Esophagus muscularis mucosa (tissue), 4 donors: ENCODE measurements around the gene MAGI1. TPM values are rescaled to one million over a fixed set of nuclear protein-coding genes. Genes with fewer than 3 reads are reported as not detected.
A peak's percentile ranks its signal among the peaks of the same experiment; 100 is the strongest.

Experiments used
- DNase-seq: peaks from one replicate; pipeline ENCODE4 v3.0.0-alpha.2; 2017; ENCODE audit errors: extremely low spot score
- H3K27ac ChIP-seq, 4 donors: fragments of 200-600 bp; sonication (generic); replicated peaks in 1 of 4; 1 replicate in 3 of 4; 2 replicates in 1 of 4; pipeline ENCODE4 v1.5.1; 2016 to 2019; ENCODE audit warnings: mild to moderate bottlenecking in 1 of 4
- H3K27me3 ChIP-seq, 4 donors: fragments of 200-600 bp; sonication (generic); one replicate each; pipeline versions ENCODE4 v1.5.1 to v1.6.0; 2016 to 2019
- H3K36me3 ChIP-seq, 4 donors: fragments of 200-600 bp; sonication (generic); one replicate each; pipeline ENCODE4 v1.5.1; 2016 to 2019
- H3K4me1 ChIP-seq, 4 donors: fragments of 200-600 bp; sonication (generic); one replicate each; pipeline ENCODE4 v1.5.1; 2016 to 2019
- H3K4me3 ChIP-seq, 4 donors: fragments of 200-600 bp; sonication (generic); 1 replicate in 2 of 4; 2 replicates in 2 of 4; pipeline ENCODE4 v1.5.1; 2016 to 2019; ENCODE audit warnings: mild to moderate bottlenecking in 4 of 4, moderate library complexity in 1 of 4
- H3K9me3 ChIP-seq, 4 donors: fragments of 200-600 bp; sonication (generic); 1 replicate in 3 of 4; 2 replicates in 1 of 4; pipeline ENCODE4 v1.5.1; 2016 to 2019
- EP300 ChIP-seq: sonication (generic); formaldehyde crosslinking; IDR thresholded peaks from one replicate; pipeline ENCODE4 v1.6.1; 2017; ENCODE audit warnings: antibody characterized with exemption
- POLR2A ChIP-seq: fragments of 450-650 bp; IDR thresholded peaks from one replicate; pipeline ENCODE4 v1.6.1; 2017; ENCODE audit warnings: antibody characterized with exemption, moderate library complexity, mild to moderate bottlenecking, low read depth
- POLR2AphosphoS5 ChIP-seq, 2 donors: sonication (generic); formaldehyde crosslinking; IDR thresholded peaks; one replicate each; pipeline ENCODE4 v1.6.1; 2017; ENCODE audit warnings: antibody characterized with exemption in 2 of 2
- WGBS: methylation state at CpG from one replicate; pipeline ENCODE4 v1.1.5; 2018; 5-methylcytosine and 5-hydroxymethylcytosine counted together
- intact Hi-C: fragments of 100-400 bp; cut with DNase I; formaldehyde crosslinking; loops from one replicate; pipeline ENCODE4 v1.15.1; 2023
- total RNA-seq, 4 donors: library from RNA; depleted of rRNA; stranded (reverse); fragments of >200 nt; gene quantifications; one replicate each; pipeline versions ENCODE4 v1.1.0 to v1.2.1, GENCODE V29; 2016
- TF ChIP-seq, protein P1 (sequence below), 3 experiments: fragments of 200-600 bp in 2 of 3; fragments of 450-650 bp in 1 of 3; sonication (generic) in 2 of 3; IDR thresholded peaks; one replicate each; pipeline ENCODE4 v1.5.1; 2017 to 2019; ENCODE audit warnings: antibody characterized with exemption in 3 of 3, mild to moderate bottlenecking in 2 of 3, moderate library complexity in 1 of 3

Gene MAGI1
- total RNA-seq, 4 donors from 2014 or later = 17.1 to 35.1 (median 25.2) TPM

DNA sequence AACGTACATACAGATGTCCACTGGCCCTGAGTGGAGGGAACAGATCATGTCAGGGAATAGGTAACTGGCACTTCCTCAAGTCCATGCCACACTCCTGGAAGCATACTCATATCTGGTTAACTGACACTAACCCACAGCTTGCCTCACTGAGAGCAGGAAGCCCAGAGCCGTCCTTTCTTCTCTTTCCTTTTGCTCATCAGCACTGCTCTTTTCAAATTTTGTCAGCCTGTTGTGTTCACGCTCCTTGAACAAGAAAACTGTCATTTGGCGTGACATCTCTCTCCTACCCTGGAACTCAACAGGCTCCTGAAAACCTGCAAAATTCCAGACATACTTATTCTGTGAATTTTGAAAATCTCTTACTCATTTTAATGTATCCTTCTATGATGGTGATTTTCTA lies 360.2 kb downstream of the MAGI1 start:
- DNase-seq = peak; percentile 47
- Histone ChIP-seq H3K27ac (no peak overlapping the region), H3K9me3 (no peaks in the 10 kb centered on the region), H3K36me3 (no peaks in the 10 kb centered on the region), H3K27me3 (no peaks in the 10 kb centered on the region), H3K4me3 (no peak overlapping the region), H3K4me1 (no peaks in the 10 kb centered on the region)
- intact Hi-C loops = loop anchor here (10.0 kb wide), 1 partner anchor 244 kb away; no protein-coding TSS in a partner anchor
- TF ChIP-seq POLR2A = no peak
- TF ChIP-seq EP300 = no peak
- TF ChIP-seq POLR2AphosphoS5 (IDR thresholded peaks at IDR 0.05) = no peak
- TF ChIP-seq, protein P1, sequence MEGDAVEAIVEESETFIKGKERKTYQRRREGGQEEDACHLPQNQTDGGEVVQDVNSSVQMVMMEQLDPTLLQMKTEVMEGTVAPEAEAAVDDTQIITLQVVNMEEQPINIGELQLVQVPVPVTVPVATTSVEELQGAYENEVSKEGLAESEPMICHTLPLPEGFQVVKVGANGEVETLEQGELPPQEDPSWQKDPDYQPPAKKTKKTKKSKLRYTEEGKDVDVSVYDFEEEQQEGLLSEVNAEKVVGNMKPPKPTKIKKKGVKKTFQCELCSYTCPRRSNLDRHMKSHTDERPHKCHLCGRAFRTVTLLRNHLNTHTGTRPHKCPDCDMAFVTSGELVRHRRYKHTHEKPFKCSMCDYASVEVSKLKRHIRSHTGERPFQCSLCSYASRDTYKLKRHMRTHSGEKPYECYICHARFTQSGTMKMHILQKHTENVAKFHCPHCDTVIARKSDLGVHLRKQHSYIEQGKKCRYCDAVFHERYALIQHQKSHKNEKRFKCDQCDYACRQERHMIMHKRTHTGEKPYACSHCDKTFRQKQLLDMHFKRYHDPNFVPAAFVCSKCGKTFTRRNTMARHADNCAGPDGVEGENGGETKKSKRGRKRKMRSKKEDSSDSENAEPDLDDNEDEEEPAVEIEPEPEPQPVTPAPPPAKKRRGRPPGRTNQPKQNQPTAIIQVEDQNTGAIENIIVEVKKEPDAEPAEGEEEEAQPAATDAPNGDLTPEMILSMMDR (IDR thresholded peaks at IDR 0.05) = no peak
- 89% methylated on average over 4 of the region's 4 CpGs for WGBS

DNA sequence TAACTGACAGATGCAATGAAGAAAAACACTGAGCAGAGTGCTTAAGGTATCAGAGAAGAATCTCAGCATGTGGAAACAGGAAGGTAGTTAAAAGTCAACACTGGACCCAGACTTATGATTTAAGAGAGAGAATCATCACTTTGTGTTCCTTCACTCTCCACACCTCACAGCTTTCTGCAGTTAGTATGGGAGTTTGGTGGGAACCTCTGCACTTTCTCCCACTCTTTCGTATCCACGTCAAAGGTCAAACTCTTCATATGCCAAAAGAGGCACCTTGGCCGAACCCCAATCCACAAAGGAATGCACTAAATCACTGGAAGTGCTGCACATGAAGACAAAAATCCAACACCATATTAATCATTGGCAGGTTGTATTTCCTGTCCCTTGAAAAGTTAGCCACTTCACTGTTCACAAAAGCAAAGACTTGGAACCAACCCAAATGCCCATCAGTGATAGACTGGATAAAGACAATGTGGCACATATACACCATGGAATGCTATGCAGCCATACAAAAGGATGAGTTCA lies 361.2 kb downstream of the MAGI1 start:
- intact Hi-C loops = loop anchor here (10.0 kb wide), 1 partner anchor 243 kb away; no protein-coding TSS in a partner anchor
- TF ChIP-seq, protein P1 (IDR thresholded peaks at IDR 0.05) = no peak
- TF ChIP-seq POLR2AphosphoS5 (IDR thresholded peaks at IDR 0.05) = no peak
- TF ChIP-seq EP300 = no peak
- TF ChIP-seq POLR2A = no peak
- no peaks in the 10 kb centered on the region for H3K27me3 ChIP-seq

DNA sequence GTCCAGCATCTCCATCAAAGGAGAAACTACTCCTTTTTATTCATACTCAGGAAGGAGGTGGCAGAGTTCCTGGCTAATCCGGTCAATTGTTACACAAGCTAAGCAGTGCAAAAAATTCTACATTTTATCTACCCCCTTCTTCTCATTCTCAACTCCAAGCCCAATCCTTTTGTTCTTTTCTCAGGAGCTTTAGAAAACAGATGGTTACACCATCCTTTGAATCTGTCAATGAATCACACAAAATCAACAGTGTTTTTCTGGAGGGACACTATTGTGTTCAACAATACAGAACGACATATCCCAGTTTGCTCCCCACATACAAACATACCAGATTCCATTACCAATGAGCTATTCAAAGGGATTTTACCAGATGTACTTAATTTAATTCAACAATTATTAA lies 362.1 kb downstream of the MAGI1 start:
- Histone ChIP-seq H3K36me3 (no peaks in the 10 kb centered on the region), H3K9me3 (no peaks in the 10 kb centered on the region), H3K4me1 (no peaks in the 10 kb centered on the region), H3K27me3 (no peaks in the 10 kb centered on the region), H3K27ac (no peak overlapping the region), H3K4me3 (no peak overlapping the region)
- WGBS = 74% methylated on average over 2 of the region's 2 CpGs
- intact Hi-C loops = loop anchor here (10.0 kb wide), 1 partner anchor 242 kb away; no protein-coding TSS in a partner anchor
- DNase-seq = no peak
- TF ChIP-seq, protein P1 (IDR thresholded peaks at IDR 0.05) = no peak
- TF ChIP-seq POLR2AphosphoS5 (IDR thresholded peaks at IDR 0.05) (no peak), EP300 (no peak), POLR2A (no peak)

More for the DNA sequence above, 361.2 kb downstream of the MAGI1 start:
- WGBS = 86% methylated on average over 3 of the region's 3 CpGs
- Histone ChIP-seq H3K27ac (no peak overlapping the region), H3K9me3 (no peaks in the 10 kb centered on the region), H3K4me3 (no peak overlapping the region), H3K36me3 (no peaks in the 10 kb centered on the region), H3K4me1 (no peaks in the 10 kb centered on the region)
- peak; percentile 62 for DNase-seq

DNA sequence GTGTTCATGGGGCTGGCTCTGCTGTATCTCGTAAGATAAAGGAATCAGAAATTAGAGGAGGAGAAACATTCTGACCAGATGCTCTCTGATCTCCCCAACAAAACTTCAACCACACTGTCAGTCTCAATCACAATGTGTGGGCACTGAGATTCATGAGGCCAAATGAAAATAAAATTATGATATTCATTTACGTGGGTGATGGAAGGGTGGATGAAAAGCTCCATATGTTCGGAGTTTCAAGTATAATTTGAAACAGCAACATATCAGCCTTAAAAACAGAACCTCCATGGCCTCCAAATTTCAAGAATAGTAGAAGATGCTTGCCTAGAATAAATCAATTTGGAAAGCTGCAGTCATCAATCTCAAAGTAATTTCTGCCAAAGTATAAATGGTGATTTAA lies 363.7 kb downstream of the MAGI1 start:
- WGBS = 76% methylated on average over 3 of the region's 3 CpGs
- no peak for DNase-seq
- H3K9me3 ChIP-seq = no peaks in the 10 kb centered on the region
- TF ChIP-seq POLR2AphosphoS5 (IDR thresholded peaks at IDR 0.05) (no peak), POLR2A (no peak), EP300 (no peak)
- TF ChIP-seq, protein P1 (IDR thresholded peaks at IDR 0.05) = no peak
- H3K36me3 ChIP-seq = no peaks in the 10 kb centered on the region
- H3K27ac ChIP-seq = no peak overlapping the region
- intact Hi-C loops = loop anchor here (10.0 kb wide), 1 partner anchor 240 kb away; no protein-coding TSS in a partner anchor
- no peaks in the 10 kb centered on the region for H3K4me1 ChIP-seq
- no peak overlapping the region for H3K4me3 ChIP-seq
- H3K27me3 ChIP-seq = no peaks in the 10 kb centered on the region

DNA sequence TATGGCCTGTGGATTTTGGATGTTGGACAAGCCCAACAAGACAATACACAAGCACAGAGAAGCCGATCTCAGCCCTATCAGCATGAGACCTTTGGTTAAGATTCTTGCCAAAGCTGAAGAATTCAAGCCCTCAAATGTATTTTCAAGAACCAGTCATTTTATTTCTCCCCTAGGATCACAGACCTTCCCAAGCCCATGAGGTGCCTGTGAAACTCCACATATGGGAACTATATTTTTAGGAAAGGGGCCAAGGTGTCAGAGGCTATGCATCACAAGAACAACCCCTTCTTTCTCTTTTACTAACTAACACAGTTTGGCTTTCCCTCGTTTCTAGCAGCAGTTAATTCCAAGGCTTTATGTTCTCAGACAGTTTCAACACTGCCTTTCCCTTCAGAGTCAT lies 364.5 kb downstream of the MAGI1 start:
- intact Hi-C loops = loop anchor here (10.0 kb wide), 1 partner anchor 239 kb away; no protein-coding TSS in a partner anchor

More for the DNA sequence above, 364.5 kb downstream of the MAGI1 start:
- DNase-seq = no peak
- H3K4me3 ChIP-seq = no peak overlapping the region
- no peak overlapping the region for H3K27ac ChIP-seq
- TF ChIP-seq, protein P1 (IDR thresholded peaks at IDR 0.05) = no peak
- H3K4me1 ChIP-seq = no peaks in the 10 kb centered on the region
- H3K27me3 ChIP-seq = no peaks in the 10 kb centered on the region
- WGBS = 50% methylated on average over 2 of the region's 2 CpGs
- H3K36me3 ChIP-seq = no peaks in the 10 kb centered on the region
- no peaks in the 10 kb centered on the region for H3K9me3 ChIP-seq
